Putamen (tissue), 1 donor: ENCODE results near the gene NR2E1.

Experiments
- DNase-seq: peaks from one replicate; pipeline ENCODE4 v3.0.0-alpha.2; 2016; ENCODE audit warnings: low spot score

Gene NR2E1

DNA sequence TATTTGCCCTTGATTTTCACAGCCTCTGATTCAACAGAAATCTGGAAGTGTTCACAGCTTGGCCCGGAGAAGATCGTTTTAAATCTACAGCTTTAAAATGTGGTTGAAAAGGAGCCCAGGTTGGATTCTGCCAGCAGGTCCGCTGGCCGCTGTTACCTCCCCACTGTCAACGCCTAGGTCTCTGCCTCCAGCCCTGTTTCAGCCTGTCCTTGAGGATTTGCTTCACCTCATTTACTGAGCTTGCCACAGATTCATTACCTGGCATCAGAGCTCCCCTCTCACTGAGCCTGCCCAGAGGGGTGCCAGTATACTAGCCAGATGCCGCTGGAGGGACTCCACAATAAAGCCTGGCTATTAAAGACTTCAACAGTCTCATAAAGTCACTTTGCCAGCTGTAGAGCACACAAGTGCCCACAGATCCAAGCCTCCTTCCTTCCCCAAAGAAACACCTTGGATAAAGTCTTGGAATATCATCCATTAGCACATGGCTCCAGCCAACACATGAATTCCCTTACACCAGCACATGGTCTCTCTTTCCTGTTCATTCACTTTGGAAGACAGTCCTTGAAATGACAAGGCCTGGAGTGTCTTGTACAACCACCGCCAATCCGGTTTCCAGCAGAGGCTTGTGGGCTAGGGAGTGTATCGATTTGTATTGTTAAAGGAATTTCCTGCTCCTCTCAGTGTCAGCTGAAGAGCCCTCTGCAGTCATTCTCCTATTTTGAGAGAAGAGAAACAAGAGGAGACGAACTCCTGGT, 9.5 kb upstream of the NR2E1 start:
- DNase-seq, result no peak

DNA sequence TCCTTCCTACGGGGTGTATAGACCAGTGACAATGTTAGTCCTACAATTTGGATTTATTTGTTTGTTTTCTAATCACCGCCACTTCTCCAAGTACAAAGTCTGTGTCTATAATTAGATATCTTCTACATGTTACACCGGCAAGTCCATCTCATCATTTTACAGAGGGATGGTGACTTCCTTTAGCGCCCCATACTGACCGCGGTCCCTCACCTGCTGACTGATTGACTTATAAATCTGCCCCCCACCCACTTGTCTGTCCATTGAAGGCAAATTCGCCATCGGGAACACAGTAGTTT, 8.9 kb upstream of the NR2E1 start:
- DNase-seq, result no peak

DNA sequence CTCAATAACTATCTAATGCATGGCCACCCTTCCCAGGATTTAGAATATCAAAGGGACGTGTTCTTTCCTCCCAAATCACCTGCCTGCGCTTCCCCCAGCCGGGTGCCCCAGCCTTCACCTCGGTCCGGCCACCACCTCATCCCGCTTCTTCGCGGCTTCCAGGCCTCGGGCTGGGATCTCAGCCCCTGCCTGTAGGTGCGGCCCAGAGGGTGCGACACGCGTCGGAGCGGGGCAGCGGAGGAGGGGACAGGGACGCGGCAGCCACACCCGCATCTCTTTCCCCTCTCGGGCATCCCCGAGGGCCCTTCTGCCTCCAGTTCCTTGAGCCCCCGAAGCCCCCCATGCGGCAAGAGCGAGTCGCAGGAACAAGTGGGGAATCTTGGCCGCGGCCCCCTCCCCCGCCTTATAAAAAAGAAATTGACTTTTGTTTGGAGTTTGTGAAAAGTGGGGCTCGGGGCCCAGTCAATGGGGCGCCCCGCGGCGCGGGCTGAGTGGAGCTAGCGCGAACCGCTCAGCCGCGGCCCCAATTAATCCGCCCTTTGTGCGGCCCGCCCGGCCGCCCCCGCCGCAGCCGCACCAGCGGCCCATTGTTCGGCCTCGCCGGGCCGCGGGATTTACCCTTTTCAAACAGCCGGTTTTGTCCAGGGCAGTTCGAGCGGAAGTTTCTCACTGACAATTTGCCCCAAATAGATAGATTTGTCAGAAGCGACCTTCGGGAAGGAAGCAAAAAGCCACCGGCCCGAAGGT, 8.4 kb upstream of the NR2E1 start:
- no peak for DNase-seq

DNA sequence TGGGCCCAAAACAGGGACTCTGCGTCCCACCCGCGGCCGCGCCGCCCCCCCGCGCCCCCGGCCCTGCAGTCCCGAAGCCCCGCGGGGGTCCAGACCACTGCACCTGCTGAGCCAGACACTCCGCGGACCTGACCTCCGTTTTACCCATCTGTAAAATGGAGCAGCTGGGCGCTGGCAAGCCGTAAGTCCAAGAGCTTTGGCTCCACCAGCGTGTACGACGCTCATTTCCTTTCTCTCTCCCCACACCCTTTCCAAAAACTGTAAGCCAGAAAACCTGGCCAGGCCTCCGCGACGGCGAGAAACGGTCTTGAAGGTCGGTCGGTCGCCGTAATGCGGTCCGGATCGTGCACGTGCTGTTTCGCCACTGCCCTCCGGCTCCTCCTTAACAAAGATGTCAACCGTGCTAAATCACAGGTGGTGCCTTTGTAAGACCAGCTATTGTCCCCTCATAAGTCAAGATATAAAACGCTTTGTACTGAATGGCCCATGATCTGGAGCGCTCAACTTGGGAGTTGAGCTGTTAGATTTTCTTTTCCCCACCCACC, 7.8 kb upstream of the NR2E1 start:
- no peak for DNase-seq

DNA sequence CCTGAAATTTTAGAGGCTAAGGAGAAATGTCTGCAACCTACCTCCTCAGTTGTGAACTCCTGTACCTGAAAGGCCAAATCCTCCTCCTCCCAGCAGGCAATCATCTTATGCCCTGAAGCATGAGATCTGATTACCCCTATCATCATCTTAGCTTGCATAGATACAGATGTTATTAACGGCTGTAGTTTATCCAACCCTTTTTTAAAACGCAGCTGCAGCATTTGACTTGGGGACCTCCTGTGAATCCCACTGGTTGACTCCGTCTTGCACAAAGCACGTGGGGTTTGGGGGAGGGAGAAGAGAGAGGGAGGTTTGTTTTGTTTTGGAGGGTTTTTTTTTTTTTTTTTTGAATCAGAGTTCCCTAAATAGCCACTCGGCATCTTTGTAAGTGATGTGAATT, 5.8 kb upstream of the NR2E1 start:
- no peak for DNase-seq

DNA sequence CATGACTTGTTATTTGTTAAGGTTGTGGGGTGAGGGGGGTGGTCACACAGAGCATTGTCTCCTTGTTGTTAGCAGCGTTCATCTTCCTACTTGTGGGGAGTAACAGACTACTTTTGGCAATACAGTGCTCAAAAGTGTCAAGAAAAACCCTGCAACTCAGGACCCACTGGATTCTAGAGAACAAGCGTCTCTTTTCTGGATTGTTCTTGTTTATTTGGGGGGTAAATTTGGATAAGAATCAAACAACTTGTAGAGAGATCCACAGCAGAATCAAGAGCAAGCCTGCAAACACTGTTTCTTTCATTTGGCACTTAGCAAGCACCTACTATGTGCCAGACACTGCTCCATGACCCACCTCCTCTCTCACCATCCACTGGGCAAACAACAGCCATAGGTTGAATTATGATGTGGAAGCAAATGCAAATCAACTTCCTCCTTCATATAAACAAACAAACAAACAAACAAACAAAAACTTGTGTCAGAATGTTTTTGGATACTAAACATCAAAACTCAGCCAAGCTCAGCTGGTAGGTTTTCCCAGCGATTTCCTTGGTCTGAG, 4.0 kb upstream of the NR2E1 start:
- DNase-seq, result no peak

DNA sequence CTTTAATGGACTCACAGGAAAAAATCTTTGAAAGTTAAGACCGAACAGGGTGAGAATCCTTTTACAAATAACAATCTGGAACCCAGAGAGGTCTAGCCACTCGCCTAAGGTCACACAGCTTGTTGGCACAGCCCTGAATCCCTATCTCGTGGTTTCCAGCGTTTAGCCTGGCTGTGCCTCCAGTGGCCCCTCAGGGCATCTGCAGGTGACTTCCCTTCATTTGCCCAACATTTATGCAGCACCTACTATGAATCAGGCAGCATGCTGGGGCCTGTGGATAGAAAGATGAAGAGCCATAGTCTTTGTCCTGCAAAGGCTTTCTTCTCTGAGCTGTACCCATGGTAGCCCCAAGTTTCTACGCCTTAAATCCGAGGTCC, 2.6 kb upstream of the NR2E1 start:
- DNase-seq, result no peak

DNA sequence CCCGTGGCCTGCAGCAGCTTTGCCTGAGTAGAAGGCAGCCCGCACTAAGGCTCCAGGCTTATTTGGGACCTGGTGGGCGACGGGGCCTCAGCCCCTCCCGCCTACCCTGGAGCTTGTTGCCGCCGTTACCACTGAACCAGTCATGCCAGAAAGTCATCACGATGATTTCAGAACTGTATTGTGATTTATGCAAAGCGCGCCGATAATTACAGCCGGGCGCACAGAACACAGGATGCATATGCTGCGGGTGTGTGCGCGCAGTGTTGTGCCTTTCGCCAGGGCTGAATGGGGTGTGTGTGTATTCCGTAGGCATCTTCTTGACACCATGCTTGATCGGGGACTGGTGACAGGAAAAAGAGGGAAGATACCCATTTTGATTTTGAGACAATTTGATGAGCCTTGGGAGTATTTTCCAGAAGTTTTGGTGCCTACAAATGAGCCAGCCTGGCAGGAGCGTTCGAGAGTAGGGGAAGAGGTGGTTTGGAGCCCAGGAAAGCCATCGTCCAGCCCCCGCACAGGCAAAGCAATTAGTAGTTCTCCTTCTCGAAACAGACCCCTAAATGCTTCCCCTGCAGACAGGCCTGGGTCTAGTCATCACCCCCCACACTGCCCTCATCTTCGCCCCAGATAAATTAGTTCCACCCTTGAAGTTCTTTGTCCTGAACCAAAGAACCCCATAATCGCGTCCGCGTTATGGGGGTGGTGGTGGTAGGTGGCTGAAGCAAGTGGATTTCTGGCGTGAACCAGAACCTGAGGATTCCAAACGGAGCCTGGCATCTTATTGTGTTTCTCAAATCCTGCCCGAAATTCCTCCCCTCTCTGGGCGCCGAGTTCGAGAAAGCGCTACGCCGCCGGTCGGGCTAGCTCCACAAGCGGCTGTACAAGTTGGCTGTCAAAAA, 1.9 kb upstream of the NR2E1 start:
- no peak for DNase-seq

DNA sequence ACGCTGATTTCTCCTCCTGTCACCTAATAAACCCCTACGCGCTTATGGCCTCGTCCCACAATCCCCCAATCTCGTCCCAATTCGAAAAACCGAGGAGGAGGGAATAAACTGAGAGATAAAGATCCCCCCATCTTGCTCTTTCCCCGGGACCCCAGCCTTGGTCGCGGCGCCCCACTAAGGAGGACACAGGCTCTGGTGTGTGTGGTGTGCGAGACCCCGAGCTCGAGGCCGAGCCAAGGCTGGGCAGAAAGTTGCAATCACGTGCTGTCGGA, 1.3 kb upstream of the NR2E1 start:
- DNase-seq, result no peak

DNA sequence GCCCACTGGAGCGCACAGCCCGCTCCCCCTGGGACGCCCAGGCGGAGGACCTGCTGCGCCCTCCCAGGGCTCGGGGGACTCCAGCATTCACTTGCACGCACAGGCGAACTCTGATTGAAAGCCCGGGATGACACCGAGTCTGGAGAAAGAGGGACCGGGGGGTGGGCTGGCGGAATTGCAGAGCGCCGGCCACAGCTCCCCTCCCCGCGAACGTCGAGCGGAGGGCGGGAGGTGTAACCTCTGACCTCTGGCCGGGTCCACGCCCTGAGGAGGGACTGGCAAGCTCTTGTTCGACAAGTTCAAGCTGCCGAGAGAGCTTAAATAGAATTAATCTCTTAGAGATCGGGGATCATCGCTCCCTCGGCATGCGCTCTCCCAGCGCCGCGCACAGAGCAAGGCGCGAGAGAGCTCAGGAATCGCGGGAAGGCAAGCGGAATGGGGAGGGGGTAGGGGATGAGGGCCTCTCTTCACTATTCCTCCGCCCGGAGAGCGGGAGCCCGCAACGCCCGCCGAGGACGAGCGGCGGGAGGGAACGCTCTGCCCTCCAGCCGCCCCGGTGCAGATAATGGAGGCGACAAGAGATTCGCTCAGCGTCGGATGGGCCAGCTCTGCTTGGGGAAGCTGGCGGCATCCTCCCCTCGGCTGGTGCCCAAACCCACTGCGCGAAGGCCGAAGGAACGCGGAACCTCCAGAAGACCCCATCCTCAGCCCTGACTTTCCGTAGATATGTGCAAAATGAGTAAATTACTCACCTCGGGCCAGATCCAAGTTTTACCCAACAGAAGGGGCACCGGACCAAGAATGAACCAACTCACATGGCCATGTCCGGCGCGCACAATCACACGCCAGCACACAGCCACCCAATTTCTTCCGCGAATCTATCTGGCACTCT, 761 bp upstream of the NR2E1 start:
- no peak for DNase-seq

DNA sequence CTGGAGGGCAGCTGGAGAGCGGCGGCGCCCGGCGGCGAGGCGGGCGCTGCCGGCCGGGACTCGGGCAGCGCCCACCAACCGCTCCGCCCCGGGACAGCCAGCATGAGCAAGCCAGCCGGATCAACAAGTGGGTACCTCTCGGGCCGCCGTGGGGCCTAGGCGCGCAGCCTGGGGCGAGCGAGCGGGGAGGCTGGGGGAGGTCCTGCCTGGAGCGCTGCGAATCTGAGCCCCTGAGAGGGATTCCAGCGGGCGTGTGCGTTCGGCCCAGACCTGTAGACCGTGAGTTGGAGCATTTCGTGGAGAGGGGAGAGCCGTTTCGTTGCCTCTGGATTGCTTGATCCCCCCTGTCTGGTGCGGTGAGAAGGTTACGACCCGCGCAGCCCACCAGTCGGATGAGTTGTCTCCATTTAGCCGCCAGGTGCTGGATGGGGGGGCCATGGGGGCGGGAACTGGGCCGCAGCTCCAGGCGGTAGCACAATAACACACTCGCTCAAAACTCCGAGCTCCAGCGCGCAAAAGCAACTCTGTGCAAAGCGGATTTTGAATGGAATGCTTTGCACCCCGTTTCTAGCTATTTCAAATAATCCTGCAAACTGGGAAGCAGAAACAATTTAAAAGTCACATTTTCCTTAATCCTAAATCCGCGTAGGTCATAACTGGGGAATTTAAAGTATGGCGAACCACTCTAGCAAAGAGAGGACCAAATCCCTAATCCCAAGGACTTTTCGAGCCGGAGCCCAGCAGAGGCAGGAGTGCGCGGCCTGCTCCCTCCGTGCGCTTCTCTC, 1.0 kb downstream of the NR2E1 start:
- no peak for DNase-seq

DNA sequence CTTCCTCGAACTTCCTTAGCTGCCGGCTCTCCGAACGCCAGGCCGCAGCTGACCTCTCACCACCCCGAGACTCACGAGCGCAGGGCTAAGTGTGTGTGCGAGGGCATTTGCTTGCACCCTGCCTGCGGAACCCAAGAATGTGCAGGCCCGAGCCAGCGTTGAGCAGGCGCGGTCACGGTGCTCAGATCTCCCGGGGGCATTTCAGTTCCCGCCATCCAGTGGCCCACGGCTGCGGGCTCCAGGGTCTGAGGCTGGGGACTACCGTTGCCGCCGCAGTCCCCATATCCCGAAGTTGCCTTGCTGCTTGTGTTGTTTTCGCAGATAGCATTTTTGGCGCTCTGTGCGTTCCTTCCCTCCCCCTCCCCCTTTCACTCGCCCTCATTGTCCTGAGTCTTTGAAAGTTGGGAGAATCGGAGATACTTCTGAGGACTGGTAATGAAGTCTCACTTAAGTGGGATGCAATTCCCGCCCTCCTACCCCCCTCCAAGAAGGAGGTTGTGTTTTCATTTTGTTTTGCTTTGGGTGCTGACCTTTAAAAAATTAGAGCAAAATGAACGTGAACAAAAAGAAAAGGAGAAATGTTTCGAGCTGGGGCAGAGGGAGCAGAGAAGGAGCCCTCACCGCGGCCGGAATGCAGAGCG, 1.7 kb downstream of the NR2E1 start:
- DNase-seq, result no peak

DNA sequence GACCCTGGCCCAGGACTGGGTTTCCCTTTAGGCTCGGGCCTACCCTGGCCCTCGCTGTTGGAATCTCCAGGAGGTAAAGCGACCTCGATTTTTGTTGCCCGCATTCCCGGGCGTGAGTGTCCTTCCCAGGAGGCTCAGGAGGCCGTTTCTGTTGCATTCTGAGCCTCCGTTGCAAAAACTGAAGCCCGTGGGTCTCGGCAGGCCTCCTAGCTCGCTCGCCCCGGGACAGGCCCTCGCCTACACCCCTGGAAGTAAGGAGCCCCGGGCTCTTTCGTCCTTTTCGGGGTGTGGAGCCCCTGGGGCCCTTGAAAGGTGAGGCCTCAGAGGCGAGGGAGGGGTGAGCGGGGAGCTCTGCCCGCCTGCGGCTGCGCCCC, 2.3 kb downstream of the NR2E1 start:
- no peak for DNase-seq

DNA sequence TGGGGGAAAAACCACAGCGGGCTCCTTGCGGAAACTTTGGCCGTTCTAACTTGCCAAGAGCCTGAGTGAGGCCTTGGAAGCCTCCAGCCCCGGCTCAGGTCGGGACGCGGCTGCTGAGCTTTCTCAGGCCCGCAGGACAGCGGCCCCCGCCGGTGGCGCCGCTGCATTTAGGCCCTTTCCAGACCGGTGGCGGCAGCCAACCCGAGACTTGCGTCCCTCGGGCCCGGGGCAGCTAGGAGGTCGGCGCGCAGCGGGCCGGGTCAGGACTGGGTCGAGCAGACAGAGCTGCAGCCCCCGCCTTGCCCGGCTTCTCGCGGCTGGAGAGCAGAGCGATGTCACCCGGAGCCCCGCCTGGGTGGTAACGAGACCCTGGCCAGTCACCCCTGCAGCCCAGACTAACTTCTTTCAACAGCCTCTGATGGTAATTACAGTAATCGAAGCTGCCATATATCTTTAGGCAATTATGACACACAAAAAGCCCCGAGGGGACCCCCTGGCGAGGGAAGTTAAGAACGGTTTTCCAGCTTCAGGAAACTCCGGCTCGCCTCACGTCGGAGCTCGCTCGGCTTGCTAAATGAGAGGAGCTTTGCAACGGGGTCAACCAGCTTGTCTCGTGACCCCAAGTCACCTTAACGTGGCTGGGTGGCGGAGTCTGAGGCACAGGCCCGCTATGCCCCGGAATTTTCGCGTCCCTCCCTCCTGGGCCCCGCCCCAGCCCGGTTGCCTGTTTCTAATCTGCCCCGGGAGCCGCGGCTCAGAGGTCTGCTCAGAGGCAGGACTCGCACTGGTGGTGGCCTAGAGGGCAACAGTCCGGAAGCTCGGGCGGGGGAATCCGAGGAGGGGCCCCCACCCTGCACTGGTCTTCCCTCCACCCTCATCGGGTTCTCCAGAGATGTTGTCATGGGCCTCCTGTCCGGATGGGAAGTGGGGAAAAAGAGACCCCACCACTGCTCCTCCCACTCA, 3.0 kb downstream of the NR2E1 start:
- DNase-seq, result no peak

DNA sequence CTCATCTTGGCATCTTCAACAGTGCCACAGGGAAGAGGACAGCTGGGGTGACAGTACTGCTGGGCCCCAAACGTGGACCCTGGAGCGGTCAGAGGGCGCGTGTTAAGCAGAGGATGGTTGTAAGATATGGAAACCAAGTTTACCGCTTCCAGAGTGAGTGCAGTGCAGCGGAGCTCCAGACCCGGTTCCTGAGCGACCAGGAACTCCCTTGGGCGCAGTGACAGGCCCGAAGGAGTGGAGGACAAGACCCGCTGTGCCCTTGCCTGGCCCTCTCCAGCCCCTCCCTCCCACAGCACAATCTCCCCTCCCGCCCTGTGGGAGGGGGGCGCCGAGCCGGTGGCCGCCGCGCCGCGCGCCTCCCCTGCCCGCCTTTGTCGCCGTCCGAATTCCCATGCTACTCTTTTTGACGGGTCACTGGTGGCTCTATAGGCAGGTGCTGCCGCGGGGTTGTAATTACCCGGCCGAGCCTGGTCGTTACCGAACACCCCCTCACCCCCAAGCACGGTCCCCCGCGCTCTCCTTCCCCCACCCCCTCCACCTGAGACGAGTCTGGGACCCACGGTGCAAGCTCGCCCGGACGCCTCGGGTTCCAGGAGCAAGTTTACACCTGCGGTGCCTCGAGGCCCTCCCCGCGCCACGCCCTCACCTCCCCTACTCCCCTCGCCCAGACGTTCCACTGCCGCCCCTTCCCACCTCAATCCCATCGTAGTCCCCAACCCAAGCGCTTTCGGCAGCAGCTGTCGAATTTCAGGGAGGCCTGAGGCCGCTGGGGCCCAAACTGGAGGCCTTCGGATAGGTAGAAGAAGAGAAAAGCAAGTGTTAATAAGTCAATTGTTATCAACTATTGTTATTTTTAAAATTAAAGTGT, 3.9 kb downstream of the NR2E1 start:
- no peak for DNase-seq

DNA sequence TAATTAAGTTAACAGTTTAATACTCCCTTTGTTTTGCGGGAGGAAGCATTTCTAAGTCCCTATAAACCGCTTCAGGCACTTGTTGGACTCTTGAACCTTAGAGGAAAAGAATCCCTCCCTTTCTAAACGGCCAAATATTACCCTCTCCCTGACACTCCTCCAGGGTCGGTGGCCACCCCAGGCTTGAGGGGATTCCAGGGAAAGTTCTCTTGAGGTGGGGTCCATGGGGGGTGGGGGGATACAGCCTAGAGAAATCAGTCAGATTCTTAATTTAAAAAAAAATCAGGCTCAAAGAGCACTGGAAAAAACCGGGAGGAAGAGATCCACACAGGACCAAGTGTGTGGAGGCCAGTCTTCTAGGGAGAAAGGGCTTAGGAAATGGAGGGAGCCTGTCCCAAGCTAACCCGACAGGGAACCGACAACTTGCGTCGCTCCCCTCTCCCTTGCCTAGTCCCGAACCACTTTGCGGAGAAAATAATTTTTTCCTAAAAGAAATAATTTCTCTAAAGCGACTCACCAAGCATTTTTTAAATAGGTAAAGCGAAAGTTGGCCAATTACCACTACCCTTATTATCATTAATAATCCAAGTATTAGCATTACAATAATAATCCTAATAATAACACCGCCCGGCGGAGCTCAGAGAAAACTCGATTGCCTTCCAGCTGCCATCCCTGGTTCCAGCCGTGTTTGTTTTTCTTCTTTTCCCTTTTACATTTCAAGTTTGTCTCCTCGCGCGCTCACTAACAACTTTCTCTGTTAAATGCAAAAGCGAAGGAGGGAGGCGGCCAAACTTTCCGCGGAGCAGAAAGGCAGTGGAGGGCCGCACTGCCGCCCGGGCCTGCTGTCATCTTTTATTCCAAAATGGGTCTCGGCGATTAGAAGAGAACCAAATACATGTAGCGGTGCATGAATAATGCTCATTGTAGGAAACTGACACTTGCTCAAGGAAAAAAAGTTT, 4.8 kb downstream of the NR2E1 start:
- no peak for DNase-seq
